HG03064 (cell line): ENCODE measurements around the gene CAND2.
"Not testable (repeated sequence)": the region's sequence is repeated elsewhere in the genome, so short reads cannot be mapped to it uniquely, and the experiment has no call there.

ENCODE experiments used
- ATAC-seq: cut with Tn5 transposase; IDR thresholded peaks from one replicate; pipeline ENCODE4 v1.9.1; 2021; ENCODE audit warnings: low read depth; ENCODE audit not compliant: unreplicated experiment

Gene CAND2

DNA sequence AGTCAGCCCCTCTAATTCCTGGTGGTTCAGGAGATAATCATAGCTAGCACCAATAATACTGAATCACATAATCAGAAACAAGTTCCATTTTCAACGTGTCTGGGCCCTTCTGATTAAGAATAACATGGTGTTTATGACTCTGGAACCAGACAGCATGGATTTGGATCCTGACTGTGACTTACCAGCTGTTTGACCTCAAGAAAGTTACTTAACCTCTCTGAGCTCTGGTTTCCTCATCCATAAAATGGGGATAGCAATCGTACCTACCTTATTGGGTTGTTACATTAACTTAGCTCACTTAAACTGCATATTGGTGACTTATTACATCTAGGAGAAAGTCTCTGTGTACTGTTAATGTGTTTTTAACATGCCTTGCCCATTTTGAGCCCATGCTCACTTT, 26.7 kb upstream of the CAND2 start:
- ATAC-seq = no peak

DNA sequence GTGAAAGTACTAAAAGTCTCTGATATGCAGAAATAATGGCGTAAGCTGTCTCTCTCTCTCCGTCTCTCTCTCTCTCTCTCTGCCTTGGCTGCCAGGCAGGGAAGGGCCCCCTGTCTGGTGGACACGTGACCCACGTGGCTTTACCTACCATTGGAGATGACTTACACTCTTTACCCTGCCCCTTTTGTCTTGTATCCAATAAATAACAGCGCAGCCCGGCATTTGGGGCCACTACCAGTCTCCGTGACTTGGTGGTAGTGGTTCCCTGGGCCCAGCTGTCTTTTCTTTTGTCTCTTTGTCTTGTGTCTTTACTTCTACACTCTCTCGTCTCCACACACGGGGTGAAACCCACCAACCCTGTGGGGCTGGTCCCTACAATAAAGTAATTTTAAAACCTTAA, 25.2 kb upstream of the CAND2 start:
- ATAC-seq = no peak

DNA sequence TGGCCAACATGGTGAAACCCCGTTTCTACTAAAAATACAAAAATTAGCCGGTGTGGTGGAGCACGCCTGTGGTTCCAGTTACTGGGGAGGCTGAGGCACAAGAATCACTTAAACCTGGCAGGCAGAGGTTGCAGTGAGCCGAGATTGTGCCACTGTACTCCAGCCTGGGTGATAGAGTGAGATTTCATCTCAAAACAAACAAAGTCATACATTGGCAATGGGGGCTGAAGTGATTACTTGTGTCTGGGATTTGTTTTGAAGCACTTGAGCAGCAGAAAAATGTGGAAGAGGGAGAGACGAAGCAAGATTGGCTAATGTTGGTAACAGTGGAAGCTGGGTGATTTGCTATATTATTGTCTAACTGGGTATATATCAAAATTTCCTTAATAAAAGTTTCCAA, 24.0 kb upstream of the CAND2 start:
- no peak for ATAC-seq

DNA sequence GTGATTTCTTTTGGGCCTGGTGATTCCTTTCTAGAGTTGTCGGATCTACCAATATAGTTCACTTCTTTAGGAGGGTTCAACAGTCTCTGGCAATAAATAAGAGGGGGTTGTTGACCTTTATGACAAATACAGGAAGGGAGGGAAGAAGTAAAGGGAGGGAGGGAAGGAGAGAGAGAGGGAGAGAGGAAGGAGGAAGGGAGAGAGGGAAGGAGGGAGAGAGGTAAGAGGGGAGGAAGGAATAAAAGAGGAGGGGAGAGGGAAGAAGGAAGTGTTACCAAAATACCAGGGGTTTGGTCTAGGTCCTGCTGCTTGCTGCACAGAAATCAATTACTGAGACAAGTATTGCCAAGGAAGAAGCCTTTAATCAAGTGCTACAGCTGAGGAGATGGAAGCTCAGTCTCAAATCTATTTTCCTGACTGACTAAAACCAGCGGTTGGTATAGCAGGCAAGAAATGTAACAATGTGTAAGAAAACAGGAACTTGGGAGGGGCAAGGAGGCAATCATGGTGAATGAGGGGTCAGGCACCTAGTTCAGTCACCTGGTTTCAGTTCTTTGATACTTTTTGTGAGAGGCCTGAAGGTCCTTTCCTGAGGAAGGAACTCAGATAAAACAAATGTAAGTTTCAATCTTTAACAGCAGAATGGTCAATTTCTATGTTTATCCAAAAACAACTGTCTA, 23.3 kb upstream of the CAND2 start:
- no peak for ATAC-seq

DNA sequence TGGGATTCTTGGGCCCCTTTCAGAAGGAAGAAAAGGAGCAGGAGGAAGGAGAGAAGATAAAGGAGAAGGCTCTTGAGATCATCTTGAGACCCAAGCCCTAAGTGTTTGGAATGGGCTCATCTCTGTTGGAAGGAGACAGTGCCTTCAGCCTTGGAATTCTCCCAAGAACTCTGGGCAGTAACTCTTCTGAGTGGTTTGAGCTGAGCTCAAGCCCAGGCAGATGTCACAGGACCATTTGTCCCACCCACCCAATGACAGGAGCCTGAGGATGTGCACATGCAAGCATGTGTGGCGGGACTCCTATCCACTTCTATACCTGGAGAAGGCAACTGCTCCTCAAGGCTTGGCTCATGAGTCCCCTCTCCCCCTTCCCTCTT, 22.8 kb upstream of the CAND2 start:
- ATAC-seq = no peak

DNA sequence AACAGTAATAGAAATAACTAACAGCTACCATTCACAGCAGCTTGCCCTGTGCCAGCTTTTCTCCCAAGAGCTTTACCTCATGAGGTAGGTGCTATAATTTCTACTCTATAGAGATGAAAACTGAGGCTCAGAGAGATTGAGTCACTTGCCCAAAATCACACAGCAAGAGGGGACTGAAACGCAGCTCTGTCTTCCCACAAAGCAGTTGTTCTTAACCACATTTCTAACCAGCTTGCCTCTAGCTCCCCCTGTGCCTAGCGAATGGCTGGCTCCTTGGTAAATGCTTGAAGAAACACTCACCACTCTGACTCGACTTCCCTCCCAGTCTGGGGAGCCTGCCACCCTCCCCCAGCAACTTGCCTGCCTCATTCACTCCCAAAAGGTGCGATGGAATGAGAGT, 21.9 kb upstream of the CAND2 start:
- no peak for ATAC-seq

DNA sequence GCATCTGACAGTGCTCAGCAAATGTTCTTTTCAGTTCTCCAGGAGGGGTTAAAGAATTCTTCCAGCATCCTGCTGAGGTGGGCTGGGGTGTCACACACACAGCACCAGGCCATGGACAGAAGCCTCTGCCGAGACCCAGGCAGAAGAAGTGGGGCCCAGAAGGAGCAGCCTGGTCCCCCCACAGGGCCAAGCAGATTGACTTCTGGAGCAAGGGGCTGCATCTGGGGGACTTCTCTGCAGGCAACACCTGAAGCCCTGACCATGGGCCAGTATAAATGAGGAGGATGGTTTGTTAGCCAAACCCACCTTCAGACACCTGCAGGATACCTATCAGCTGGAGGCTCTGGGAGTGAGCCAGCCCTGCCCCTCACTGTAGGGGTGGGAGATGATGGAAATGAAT, 21.3 kb upstream of the CAND2 start:
- ATAC-seq = no peak

DNA sequence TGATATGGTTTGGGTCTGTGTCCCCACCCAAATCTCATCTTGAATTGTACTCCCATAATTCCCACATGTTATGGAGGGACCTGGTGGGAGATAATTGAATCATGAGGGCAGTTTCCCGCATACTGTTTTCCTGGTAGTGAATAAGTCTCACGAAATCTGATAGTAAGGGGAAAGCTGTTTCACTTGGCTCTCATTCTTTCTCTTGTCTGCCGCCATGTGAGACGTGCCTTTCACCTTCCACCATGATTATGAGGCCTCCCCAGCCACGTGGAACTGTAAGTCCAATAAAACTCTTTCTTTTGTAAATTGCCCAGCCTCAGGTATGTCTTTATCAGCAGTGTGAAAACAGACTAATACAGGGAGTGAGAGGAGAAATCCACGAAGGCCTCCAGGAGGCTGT, 20.5 kb upstream of the CAND2 start:
- ATAC-seq = not testable (repeated sequence)

DNA sequence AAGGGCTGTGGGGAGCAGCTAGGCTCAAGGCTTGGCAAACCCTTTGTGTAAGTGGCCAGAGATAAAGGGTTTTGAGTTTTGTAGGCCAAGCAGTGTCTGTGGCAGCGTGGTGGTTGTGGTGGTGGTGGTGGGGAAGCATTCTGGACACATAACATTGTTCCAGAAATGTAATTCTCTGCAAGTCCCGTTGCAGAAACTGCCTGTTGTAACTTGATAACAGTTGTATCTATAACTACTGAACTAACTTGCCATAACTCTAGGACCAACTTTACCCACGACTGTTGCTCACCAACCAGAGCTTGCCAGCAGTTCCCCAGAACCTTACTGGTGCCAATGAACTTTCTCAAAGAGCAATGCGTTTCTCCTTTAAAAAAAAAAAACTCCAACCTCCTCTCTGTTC, 19.3 kb upstream of the CAND2 start:
- no peak for ATAC-seq

DNA sequence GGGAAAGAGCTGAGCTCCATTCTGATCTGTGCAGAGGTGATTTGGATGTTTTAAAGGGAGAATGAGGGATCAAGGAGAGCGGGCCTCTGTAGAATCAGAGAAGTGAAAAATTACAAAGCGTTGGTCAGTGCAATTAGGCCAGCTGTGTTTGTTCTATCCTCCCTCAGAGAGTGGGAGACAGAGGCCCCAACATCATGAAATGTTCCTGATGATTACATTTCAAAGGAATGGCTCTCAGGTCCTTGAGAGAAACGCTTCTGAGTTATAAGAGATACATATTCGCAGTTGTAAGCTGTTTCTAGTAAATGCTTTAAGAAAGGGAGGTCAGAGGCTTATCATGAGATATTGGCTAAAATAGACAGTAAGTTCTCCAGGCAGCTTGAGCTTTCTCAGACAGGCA, 15.7 kb upstream of the CAND2 start:
- ATAC-seq = no peak

DNA sequence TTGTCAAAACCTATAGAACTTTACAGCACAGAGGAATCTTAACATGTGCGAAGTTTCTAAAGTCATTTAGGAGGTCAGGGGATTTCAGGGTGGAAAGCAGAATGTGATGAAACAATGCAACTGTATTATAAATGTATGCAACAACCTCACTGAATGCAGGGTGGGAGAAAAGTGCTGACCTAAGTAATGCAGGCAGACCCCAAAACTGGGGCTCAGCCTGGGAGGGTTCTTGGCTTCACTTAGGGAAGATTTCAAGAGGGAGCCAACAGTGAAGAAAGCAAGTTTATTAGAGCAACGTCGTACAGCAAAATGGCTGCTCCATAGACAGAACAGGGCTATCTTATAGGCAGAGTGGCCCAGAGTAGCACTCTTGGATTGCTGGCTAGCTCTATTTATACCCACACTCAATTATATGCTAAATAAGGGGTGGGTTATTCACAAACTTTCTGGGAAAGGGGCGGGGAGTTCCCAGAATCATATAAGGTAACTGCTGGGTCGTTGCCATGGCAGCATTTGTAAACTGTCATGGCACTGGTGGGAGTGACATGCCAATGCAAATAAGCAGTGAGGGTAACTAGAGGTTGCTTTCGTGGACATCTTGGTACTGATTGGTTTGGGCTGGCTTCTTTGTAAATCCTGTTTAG, 14.2 kb upstream of the CAND2 start:
- no peak for ATAC-seq

DNA sequence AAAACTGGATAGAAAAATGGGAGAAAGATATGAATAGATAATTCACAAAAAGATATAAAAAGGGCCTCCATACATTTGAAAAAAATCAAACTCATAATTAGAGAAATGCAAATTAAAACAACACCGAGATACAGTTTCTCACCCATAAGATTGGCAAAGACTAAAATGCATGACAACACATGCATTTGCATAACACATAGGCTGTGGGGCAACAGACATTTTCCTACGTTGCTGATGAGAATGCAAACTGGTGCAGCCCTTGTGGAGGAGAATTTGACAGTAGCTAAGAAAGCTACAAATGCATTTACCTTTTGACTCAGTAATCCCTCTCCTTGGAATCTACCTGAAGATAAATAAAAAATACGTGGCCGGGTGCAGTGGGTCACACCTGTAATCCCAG, 11.4 kb upstream of the CAND2 start:
- no peak for ATAC-seq

DNA sequence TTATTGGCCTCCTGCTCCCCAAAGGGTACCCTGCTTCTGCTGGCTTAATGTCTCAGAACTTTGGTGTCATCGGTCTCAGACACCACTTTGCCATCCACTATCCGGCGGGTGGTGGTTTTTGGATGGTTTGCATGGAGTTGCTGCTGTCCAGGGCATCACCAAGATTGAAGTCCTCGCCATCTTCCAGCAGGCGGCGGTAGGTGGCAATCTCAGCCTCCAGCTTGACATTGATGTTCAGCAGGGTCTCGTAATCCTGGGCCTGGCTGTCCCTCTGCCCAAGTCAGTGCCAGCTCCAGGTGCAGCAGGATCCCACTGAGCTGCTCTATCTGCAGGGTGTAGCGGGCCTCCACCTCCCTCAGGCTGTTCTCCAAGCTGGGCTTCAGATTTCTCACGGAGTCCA, 9.1 kb upstream of the CAND2 start:
- ATAC-seq = not testable (repeated sequence)

DNA sequence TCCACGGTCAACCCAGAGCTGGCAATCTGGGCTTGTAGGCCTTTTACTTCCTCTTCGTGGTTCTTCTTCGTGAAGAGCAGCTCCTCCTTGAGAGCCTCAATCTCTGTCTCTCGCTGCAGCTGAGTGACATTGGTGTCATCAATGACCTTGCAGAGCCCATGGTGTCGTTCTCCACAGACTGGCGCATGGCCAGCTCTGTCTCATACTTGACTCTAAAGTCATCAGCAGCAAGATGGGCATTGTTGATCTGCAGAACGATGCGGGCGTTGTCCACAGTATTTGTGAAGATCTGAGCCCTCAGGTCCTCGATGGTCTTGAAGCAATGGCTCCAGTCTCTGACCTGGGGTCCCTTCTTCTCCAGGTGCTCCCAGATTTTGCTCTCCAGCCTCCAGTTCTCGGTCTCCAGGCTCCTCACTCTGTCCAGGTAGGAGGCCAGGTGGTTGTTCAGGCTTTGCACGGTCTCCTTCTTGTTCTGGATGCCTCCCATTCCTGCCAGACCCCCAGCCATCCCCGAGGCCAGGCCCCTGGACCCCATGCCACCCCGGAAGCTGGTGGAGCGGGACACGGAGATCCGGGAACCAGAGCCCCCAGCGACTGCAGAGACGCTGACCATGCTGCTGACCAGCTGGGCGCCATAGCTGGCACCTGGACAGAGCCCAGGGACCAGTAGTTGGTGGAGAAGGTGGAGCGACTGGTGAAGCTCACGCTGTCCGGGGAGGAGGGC, 8.4 kb upstream of the CAND2 start:
- ATAC-seq = not testable (repeated sequence)

DNA sequence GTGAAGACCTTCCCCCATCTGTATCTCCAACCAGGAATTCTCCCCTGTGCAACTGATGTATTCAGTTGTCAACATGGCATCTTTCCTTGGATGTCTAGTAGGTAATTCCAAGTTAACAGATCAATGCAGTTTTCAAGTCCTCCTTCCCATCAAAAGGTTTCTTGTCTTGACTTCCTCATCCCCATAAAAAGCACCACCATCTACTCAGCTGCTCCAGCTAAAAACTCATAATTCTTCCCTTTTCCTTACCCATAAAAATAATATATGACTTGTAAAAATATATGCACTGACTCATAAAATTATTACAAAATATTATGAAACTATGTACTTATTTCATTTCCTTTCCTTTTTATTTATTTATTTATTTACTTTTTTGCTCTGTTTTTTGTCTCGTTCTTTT, 5.0 kb upstream of the CAND2 start:
- no peak for ATAC-seq

DNA sequence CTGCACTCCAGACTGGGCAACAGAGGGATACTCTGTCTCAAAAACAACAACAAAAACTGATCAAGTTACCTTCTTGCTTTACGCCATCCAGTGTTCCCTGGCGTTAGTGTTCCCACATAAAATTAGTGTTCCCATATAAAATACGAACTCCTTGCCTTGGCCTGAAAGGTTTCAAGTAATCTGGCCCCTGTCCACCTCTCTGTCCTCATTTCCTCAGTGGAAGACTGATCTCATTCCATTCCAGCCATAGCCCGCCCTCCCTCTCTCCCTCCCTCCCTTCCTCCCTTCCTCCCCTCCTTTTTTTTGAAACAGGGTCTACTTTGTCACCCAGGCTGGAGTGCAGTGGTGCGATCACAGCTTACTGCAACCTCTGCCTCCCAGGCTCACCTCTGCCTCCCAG, 2.8 kb upstream of the CAND2 start:
- no peak for ATAC-seq

DNA sequence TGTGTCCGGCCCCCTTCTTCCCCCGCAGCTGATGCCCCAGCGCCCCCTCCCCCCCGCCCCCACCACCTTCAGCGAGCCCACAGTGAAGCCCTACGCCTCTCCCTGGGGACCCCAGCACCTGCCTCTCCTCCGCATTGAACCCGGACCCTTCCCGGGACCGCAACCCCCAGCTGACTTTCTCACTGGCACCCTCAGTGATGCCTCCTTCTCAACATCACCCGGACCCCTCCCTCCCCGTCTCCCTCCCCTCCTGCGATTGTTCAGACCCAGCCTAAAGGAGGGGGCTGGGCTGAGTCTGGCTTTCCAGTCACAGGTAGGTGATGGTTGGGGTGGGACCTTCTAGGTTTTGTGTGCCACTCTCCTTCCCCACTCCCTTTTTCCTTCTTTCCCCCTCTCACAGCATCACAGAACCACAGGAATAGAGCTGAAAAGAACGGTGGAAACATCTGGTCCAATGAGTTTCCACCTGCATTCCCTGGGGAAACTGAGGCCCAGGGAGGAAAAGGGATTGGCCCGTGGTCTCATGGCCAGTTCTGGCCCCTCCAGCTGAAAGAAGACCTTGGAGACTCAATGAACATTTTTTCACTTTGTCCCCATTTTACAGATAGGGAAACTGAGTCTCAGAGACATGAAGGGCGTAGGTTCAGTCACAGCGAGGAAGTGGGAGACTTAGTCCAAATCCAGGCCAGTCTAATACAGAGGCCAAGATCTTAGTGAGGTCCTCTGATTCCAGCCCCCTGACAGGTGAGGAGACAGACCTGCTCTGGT, 828 bp downstream of the CAND2 start:
- no peak for ATAC-seq

DNA sequence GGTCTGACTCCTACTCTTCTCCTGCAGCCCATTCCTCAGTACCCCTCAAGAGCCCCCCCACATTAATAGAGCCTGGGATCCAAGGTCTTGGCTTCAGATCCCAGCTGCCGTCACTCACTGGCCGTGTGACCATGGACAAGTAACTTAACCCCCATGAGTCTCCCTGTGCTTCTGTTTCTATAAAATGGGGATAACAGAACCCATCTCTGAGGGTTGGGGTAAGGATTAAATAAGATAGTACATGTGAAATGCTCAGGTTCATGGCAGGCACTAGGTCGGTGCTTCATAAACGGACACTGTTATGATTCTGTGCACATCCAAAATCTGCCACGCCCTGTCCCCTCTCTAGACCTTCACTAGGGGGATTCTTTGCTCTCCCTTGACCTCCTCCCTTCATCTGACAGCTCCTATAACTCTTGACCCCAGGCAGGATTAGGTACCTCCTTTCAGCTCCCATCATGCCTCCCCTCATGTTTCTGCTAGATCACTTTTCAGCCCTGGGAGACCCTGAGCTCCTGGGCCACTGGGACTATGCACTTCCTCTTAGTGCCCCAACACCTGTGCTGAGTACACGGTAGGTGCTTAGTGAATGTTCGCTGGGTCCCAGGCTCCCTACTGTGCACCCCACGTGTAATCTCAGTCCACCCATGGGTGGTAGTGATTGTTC, 1.5 kb downstream of the CAND2 start:
- ATAC-seq = no peak

DNA sequence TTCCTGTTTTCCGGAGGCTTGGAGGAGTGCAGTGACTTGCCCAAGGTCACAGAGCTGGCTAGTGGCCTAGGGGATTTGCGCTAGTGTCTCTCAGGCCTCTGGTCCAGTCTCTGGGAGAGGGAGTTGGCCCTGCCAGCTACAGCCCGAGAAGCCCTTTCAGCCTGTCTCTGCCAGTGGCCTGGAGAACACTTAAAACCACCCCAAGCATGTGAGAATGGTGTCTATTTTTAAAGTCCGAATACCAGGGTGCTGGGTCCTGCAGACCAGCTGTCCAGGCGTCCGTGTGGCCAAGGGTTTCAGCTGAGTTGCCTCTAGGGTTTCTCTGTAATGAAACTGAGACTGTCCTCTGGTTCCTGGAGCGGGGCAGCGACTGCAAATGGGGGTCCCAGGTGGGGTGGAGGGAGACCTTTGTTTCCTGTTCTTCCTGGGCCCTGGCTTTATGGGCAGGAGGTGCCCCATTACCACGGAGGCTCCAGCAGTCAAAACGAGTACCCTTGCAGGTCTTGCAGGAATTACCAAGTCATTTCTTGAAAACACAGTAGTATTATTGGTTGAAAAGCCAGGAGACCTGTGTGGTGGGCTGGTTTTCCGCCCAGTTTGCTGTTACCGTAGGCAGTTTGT, 2.2 kb downstream of the CAND2 start:
- ATAC-seq = no peak
